H1 (cell line): ENCODE data around the gene RGS3. TPM values are rescaled to one million over a fixed set of nuclear protein-coding genes. Genes with fewer than 3 reads are reported as not detected.

ENCODE experiments used
- CTCF ChIA-PET: fragments of 300-600 bp; sonication (Branson Sonifier 250); formaldehyde crosslinking; loops from one replicate; lab custom pipeline; 2021; ENCODE audit not compliant: partially characterized antibody; lab: Charles Lee
- POLR2A ChIA-PET: fragments of 300-600 bp; sonication (Branson Sonifier 250); formaldehyde crosslinking; loops from one replicate; lab custom pipeline; 2021; ENCODE audit warnings: inconsistent platforms; ENCODE audit not compliant: partially characterized antibody; lab: Charles Lee
- DNase-seq, 2 experiments: peaks; one replicate each; pipeline versions ENCODE4 v3.0.0 to v3.0.0-alpha.2; 2010 to 2022; ENCODE audit warnings: low spot score in 2 of 2, low read depth in 1 of 2, mixed read lengths in 1 of 2
- FAIRE-seq: peaks from 2 replicates; lab custom pipeline; 2011; peaks lifted over from hg19 to GRCh38; lab: Jason Lieb, UNC
- H2AFZ ChIP-seq: 2 replicates; pipeline ENCODE4 v1.8.1; 2012; ENCODE audit warnings: low read length, inconsistent platforms
- H2AK5ac ChIP-seq: 2 replicates; pipeline ENCODE4 v1.6.1; 2013; ENCODE audit warnings: low read depth, low read length
- H2BK120ac ChIP-seq: replicated peaks from 2 replicates; pipeline ENCODE3; 2013; ENCODE audit warnings: low read depth, low read length, inconsistent platforms
- H2BK12ac ChIP-seq: 2 replicates; pipeline ENCODE4 v1.6.1; 2013; ENCODE audit warnings: low read depth, low read length
- H2BK15ac ChIP-seq: 2 replicates; pipeline ENCODE4 v1.6.1; 2013; ENCODE audit warnings: low read length
- H2BK20ac ChIP-seq: 2 replicates; pipeline ENCODE4 v1.6.1; 2013; ENCODE audit warnings: low read length
- H2BK5ac ChIP-seq: 2 replicates; pipeline ENCODE4 v1.6.1; 2013; ENCODE audit warnings: low read depth, low read length
- H3K14ac ChIP-seq: 2 replicates; pipeline ENCODE4 v1.6.1; 2013; ENCODE audit warnings: inconsistent platforms; ENCODE audit not compliant: insufficient read length
- H3K18ac ChIP-seq: 2 replicates; pipeline ENCODE4 v1.6.1; 2013; ENCODE audit warnings: low read length; ENCODE audit errors: extremely low read depth
- H3K23ac ChIP-seq: 2 replicates; pipeline ENCODE4 v1.6.1; 2013; ENCODE audit warnings: inconsistent platforms; ENCODE audit not compliant: insufficient read length
- H3K23me2 ChIP-seq: 2 replicates; pipeline ENCODE4 v1.6.1; 2013; ENCODE audit warnings: low read depth, low read length
- H3K27ac ChIP-seq: 2 replicates; pipeline ENCODE4 v1.6.1; 2011; ENCODE audit warnings: low read depth, low read length, inconsistent platforms
- H3K27me3 ChIP-seq, 4 experiments: replicated peaks in 1 of 4; 1 replicate in 1 of 4; 2 replicates in 3 of 4; pipeline versions ENCODE4 v1.6.1 to v1.8.1; 2011 to 2013; ENCODE audit warnings: low read length in 3 of 4, mild to moderate bottlenecking in 3 of 4, inconsistent platforms in 2 of 4, mixed read lengths in 2 of 4, moderate library complexity in 1 of 4; ENCODE audit not compliant: control insufficient read depth in 3 of 4, insufficient read depth in 3 of 4; ENCODE audit errors: extremely low read depth in 1 of 4
- H3K36me3 ChIP-seq, 4 experiments: 2 replicates each; pipeline versions ENCODE4 v1.6.1 to v1.8.1; 2011 to 2013; ENCODE audit warnings: mild to moderate bottlenecking in 4 of 4, low read length in 3 of 4, moderate library complexity in 2 of 4, control low read depth in 1 of 4, inconsistent platforms in 1 of 4; ENCODE audit not compliant: insufficient read depth in 4 of 4, control insufficient read depth in 2 of 4
- H3K4ac ChIP-seq: replicated peaks from 2 replicates; pipeline ENCODE3; 2013; ENCODE audit warnings: low read length, low read depth, mixed read lengths, inconsistent platforms; ENCODE audit not compliant: insufficient read length
- H3K4me1 ChIP-seq, 4 experiments: replicated peaks in 1 of 4; 1 replicate in 1 of 4; 2 replicates in 3 of 4; pipeline versions ENCODE4 v1.6.1 to v1.8.1; 2011 to 2013; ENCODE audit warnings: low read length in 3 of 4, inconsistent platforms in 2 of 4, mixed read lengths in 1 of 4; ENCODE audit not compliant: insufficient read depth in 4 of 4, control insufficient read depth in 3 of 4
- H3K4me2 ChIP-seq, 2 experiments: 2 replicates each; pipeline versions ENCODE4 v1.6.1 to v1.8.1; 2011 to 2013; ENCODE audit warnings: low read depth in 2 of 2, low read length in 2 of 2, control low read depth in 1 of 2, inconsistent platforms in 1 of 2, mild to moderate bottlenecking in 1 of 2; ENCODE audit not compliant: insufficient read depth in 1 of 2
- H3K4me3 ChIP-seq, 4 experiments: fragments of 200-600, 300-600 bp in 1 of 4; sonication (generic), shearing (Covaris generic), sonication (Bioruptor Twin) in 1 of 4; 2 replicates each; pipeline versions ENCODE4 v1.5.1 to v1.8.1; 2011 to 2016; ENCODE audit warnings: low read length in 4 of 4, low read depth in 3 of 4, control low read depth in 2 of 4, inconsistent platforms in 2 of 4, mild to moderate bottlenecking in 2 of 4, mixed read lengths in 1 of 4, moderate library complexity in 1 of 4; ENCODE audit not compliant: insufficient read depth in 2 of 4; ENCODE audit errors: extremely low read depth in 1 of 4
- H3K56ac ChIP-seq: replicated peaks from 2 replicates; pipeline ENCODE3; 2013; ENCODE audit warnings: low read depth, mild to moderate bottlenecking, mixed read lengths, low read length, inconsistent platforms; ENCODE audit not compliant: insufficient read length
- H3K79me1 ChIP-seq: 2 replicates; pipeline ENCODE4 v1.6.1; 2013; ENCODE audit warnings: low read depth, low read length, control low read depth
- H3K79me2 ChIP-seq, 2 experiments: 2 replicates each; pipeline versions ENCODE4 v1.6.1 to v1.8.1; 2012 to 2013; ENCODE audit warnings: low read length in 2 of 2, mild to moderate bottlenecking in 2 of 2, inconsistent platforms in 1 of 2; ENCODE audit not compliant: insufficient read depth in 2 of 2, control insufficient read depth in 1 of 2
- H3K9ac ChIP-seq, 4 experiments: replicated peaks in 1 of 4; 1 replicate in 1 of 4; 2 replicates in 3 of 4; pipeline versions ENCODE4 v1.6.1 to v1.8.1; 2011 to 2013; ENCODE audit warnings: low read depth in 3 of 4, low read length in 3 of 4, control low read depth in 2 of 4, mild to moderate bottlenecking in 2 of 4, moderate library complexity in 2 of 4, inconsistent platforms in 1 of 4; ENCODE audit errors: extremely low read depth in 1 of 4
- H3K9me3 ChIP-seq, 2 experiments: 2 replicates each; pipeline versions ENCODE4 v1.6.1 to v1.8.1; 2012 to 2013; ENCODE audit warnings: mild to moderate bottlenecking in 2 of 2, moderate library complexity in 2 of 2, control low read depth in 1 of 2, inconsistent platforms in 1 of 2, low read depth in 1 of 2, low read length in 1 of 2, mixed read lengths in 1 of 2; ENCODE audit not compliant: insufficient read depth in 2 of 2
- H4K20me1 ChIP-seq, 2 experiments: replicated peaks in 1 of 2; 2 replicates each; pipeline versions ENCODE3 to v1.8.1; 2011 to 2013; ENCODE audit warnings: inconsistent platforms in 2 of 2, low read length in 2 of 2, mild to moderate bottlenecking in 1 of 2; ENCODE audit not compliant: insufficient read depth in 2 of 2, control insufficient read depth in 1 of 2
- H4K5ac ChIP-seq: 2 replicates; pipeline ENCODE4 v1.6.1; 2013; ENCODE audit warnings: low read length, low read depth, mixed read lengths, inconsistent platforms; ENCODE audit not compliant: insufficient read length
- H4K8ac ChIP-seq: 2 replicates; pipeline ENCODE4 v1.8.0; 2013; ENCODE audit warnings: mild to moderate bottlenecking, moderate library complexity, low read length, inconsistent platforms; ENCODE audit not compliant: insufficient read depth; ENCODE audit errors: extremely low read depth
- H4K91ac ChIP-seq: replicated peaks from 2 replicates; pipeline ENCODE3; 2013; ENCODE audit warnings: low read length, mixed read lengths, inconsistent platforms; ENCODE audit not compliant: insufficient read length
- BACH1 ChIP-seq: IDR thresholded peaks from 2 replicates; pipeline ENCODE4 v1.6.1; 2012; ENCODE audit warnings: low read length, improper control_type of control experiment
- GABPA ChIP-seq: IDR thresholded peaks from 2 replicates; pipeline ENCODE4 v1.6.1; 2011; ENCODE audit warnings: mild to moderate bottlenecking, low read length, moderate library complexity, borderline replicate concordance; ENCODE audit not compliant: insufficient read depth
- RNF2 ChIP-seq: fragments of 200-900, 300-1000 bp; sonication (generic); IDR thresholded peaks from 2 replicates; pipeline ENCODE4 v1.7.1; 2016; ENCODE audit warnings: borderline replicate concordance, low read depth, mild to moderate bottlenecking, antibody characterized with exemption, low read length; ENCODE audit not compliant: poor library complexity, severe bottlenecking; ENCODE audit errors: missing control alignments
- RXRA ChIP-seq: IDR thresholded peaks from 2 replicates; pipeline ENCODE4 v1.6.1; 2011; ENCODE audit warnings: low read depth, mild to moderate bottlenecking, low read length, moderate library complexity; ENCODE audit not compliant: insufficient read depth
- SIN3A ChIP-seq, 2 experiments: IDR thresholded peaks in 1 of 2; conservative IDR thresholded peaks in 1 of 2; 2 replicates each; pipeline ENCODE4 v1.6.1; 2011 to 2012; ENCODE audit warnings: low read length in 2 of 2, improper control_type of control experiment in 1 of 2, low read depth in 1 of 2, mild to moderate bottlenecking in 1 of 2
- SIRT6 ChIP-seq: IDR thresholded peaks from one replicate; pipeline ENCODE4 v1.7.1; 2012; ENCODE audit warnings: low read length, inconsistent platforms
- SIX5 ChIP-seq: IDR thresholded peaks from 2 replicates; pipeline ENCODE4 v1.6.1; 2011; ENCODE audit warnings: mild to moderate bottlenecking, low read depth, low read length
- SP1 ChIP-seq: IDR thresholded peaks from 2 replicates; pipeline ENCODE4 v1.6.1; 2011; ENCODE audit warnings: low read depth, low read length
- SP2 ChIP-seq: IDR thresholded peaks from 2 replicates; pipeline ENCODE4 v1.6.1; 2012; ENCODE audit warnings: mild to moderate bottlenecking, low read length, inconsistent platforms
- SRF ChIP-seq: IDR thresholded peaks from 2 replicates; pipeline ENCODE4 v1.6.1; 2011; ENCODE audit warnings: mild to moderate bottlenecking, low read depth, low read length, moderate library complexity
- TAF7 ChIP-seq: optimal IDR thresholded peaks from 2 replicates; pipeline ENCODE3; 2011; ENCODE audit warnings: low read depth, mild to moderate bottlenecking, inconsistent platforms, low read length, moderate library complexity, borderline replicate concordance
- WGBS, 2 experiments: shearing (Covaris generic) in 1 of 2; methylation state at CpG; one replicate each; pipeline versions ENCODE4 v1.1.6 to v1.1.7; 2013 to 2015; ENCODE audit warnings: low lambda C conversion rate in 2 of 2, mixed read lengths in 2 of 2, inconsistent platforms in 1 of 2, low coverage in 1 of 2, missing lambda C conversion rate in 1 of 2; ENCODE audit not compliant: insufficient replicate concordance in 2 of 2, insufficient coverage in 1 of 2, insufficient read length in 1 of 2; ENCODE audit errors: extremely low coverage in 1 of 2, missing lambda C conversion rate in 1 of 2; 5-methylcytosine and 5-hydroxymethylcytosine counted together
- polyA plus RNA-seq, 7 experiments: library from polyadenylated mRNA; depleted of rRNA in 3 of 7; stranded (reverse) in 5 of 7; unstranded in 2 of 7; fragments of >200 nt in 5 of 7; fragments of 200-250 nt in 2 of 7; gene quantifications; 1 replicate in 5 of 7; 2 replicates in 1 of 7; 4 replicates in 1 of 7; pipeline versions ENCODE4 v1.2.1 to v1.2.3, GENCODE V29; 2011 to 2013; ENCODE audit warnings: missing spikeins in 2 of 7, mixed read lengths in 2 of 7
- total RNA-seq: library from RNA; stranded (reverse); fragmentation: NEBNext Ultra II Directional; extraction: Animal tissue kit (Norgen Biotek cat#: 25700); gene quantifications from 2 replicates; pipeline ENCODE4 v1.2.1, GENCODE V29; 2021

RGS3 gene
- total and polyA plus RNA-seq, 2 of the 8 experiments (the other 6 are each of a cell fraction or from before 2014, with no cell fraction given) = 12.6 to 18.2 TPM

GRCh38 chr9:113570749-113571711 lies 107.5 kb downstream of the RGS3 start:
- Histone ChIP-seq H3K36me3 (no peaks in the 10 kb centered on the region), H4K91ac (no peak overlapping the region), H3K27ac (no peak overlapping the region), H3K79me1 (peaks cover 3% of the 10 kb centered on the region; the same call in 1 of the 2 replicates), H3K23ac (no peak overlapping the region), H2AFZ (no peak overlapping the region), H2AK5ac (no peak overlapping the region), H3K9me3 (no peaks in the 10 kb centered on the region), H4K5ac (no peak overlapping the region), H3K79me2 (no peaks in the 10 kb centered on the region), H3K56ac (no peak overlapping the region), H2BK15ac (no peak overlapping the region), H3K4ac (no peak overlapping the region), H3K27me3 (no peaks in the 10 kb centered on the region), H3K23me2 (no peaks in the 10 kb centered on the region), H2BK12ac (no peak overlapping the region), H3K4me1 (peaks cover 0 to 15% (median 9%) of the 10 kb centered on the region in 4 experiments; a peak in 6 of 7 replicates), H3K14ac (no peak overlapping the region), H3K4me3 (no peak overlapping the region), H2BK20ac (no peak overlapping the region), H3K18ac (no peak overlapping the region), H3K9ac (no peak overlapping the region), H4K20me1 (no peaks in the 10 kb centered on the region), H3K4me2 (no peak overlapping the region), H2BK5ac (no peak overlapping the region), H4K8ac (no peak overlapping the region), H2BK120ac (no peak overlapping the region)
- no peak for DNase-seq
- ChIA-PET POLR2A (interaction anchor here (0.7 to 0.9 kb wide), 2 partner anchors 12 to 39 kb away, joined by 4 read pairs; no protein-coding TSS in a partner anchor), CTCF (interaction anchor here (0.7 to 1.7 kb wide), 7 partner anchors 14 to 296 kb away, joined by 3 to 6 read pairs (median 3); partner anchors contain the start of genes ALAD and CDC26)
- no peak for FAIRE-seq
- 93% methylated on average over 12 of the region's 12 CpGs; no CpG with 5 or more reads in 1 of the 2 experiments for WGBS, 2 experiments
- TF ChIP-seq SIX5 (no peak), SIRT6 (no peak), TAF7 (no peak), SRF (no peak), GABPA (no peak), SP1 (no peak), SIN3A (conservative IDR thresholded peaks at IDR 0.05 in 1 of 2, IDR thresholded peaks at IDR 0.05 in 1 of 2; ENCODE audit: low read depth in 1 of 2, low read length in 2 of 2) (no peak), RXRA (no peak), SP2 (no peak), BACH1 (no peak), RNF2 (no peak)
